Effector CD8-positive, alpha-beta T cell (primary cell): ENCODE data around the gene ARHGEF19.
"Not testable (repeated sequence)": the region's sequence is repeated elsewhere in the genome, so short reads cannot be mapped to it uniquely, and the experiment has no call there.

Experiments
- DNase-seq: peaks from one replicate; lab custom pipeline; 2025; lab: John Stamatoyannopoulos, UW

ARHGEF19 gene

DNA sequence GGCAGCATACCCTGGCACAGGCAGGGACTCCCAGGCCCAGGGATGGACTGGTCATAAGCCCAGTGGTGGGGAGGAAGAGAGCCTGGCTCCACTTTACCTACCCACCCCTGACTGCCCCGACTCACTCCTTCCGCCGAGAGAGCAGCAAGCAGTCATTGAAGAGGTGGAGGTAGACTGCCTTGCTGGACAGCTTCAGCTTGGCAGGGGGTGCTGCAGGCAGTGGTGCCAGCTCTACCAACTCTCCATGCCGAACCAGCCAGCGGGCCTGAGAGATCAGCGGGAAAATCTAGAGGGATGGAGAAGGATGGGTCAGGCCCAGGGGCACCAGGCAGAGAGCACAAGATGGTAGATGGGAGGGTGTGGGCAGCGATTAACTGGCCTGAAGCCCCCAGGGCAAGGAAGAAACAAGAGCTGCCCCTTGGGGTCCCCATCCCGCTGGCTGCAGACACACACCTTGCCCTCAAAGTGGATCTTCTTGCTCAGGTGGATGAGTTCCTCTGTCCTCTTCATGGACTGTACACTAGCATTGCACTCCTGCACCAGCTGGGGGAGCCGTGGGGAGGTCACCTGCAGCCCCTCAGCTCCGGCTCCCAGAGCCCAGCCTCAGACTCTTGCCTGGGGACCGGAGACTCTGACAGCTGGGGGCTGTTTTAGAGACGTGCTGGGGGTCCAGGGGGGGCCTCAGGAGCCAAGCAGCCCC is 7.7 kb downstream of the ARHGEF19 start:
- no peak for DNase-seq

DNA sequence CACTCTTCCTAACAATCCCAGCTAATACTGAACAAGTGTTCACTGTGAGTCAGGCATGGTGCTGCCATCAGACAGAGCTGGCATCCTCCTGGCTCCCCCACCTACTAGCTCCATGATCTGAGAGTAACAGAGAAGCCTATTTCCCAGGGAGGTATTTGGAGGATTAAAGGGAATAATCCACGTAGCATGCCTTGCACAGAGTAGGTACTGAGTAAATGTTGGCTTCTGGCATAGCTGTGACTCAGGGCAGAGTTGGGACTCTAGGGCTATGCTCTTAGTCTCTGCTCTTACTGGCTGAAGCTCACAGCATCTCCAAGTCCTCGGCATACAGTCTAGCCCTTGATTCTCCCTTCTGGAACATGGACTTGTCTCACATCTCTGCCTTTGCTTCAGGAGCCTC is 8.2 kb downstream of the ARHGEF19 start:
- no peak for DNase-seq

DNA sequence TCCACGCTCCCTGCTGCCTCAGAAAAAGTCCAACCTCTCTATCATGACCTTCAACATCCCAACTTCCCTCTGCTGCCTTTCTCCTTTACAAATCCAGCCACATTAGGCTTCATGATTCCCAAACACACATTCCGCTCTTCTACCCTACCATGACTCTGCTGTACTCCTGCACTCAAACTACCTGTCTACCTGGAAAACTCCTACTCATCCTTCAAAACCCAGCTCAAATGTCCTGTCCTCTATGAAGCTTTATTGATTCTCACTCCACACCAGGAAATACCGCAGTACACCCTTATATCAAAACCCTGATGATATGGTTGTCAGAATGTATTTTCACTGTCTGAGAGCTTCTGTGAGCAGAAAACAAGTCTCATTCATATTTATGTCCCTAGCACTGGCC is 8.9 kb downstream of the ARHGEF19 start:
- no peak for DNase-seq

DNA sequence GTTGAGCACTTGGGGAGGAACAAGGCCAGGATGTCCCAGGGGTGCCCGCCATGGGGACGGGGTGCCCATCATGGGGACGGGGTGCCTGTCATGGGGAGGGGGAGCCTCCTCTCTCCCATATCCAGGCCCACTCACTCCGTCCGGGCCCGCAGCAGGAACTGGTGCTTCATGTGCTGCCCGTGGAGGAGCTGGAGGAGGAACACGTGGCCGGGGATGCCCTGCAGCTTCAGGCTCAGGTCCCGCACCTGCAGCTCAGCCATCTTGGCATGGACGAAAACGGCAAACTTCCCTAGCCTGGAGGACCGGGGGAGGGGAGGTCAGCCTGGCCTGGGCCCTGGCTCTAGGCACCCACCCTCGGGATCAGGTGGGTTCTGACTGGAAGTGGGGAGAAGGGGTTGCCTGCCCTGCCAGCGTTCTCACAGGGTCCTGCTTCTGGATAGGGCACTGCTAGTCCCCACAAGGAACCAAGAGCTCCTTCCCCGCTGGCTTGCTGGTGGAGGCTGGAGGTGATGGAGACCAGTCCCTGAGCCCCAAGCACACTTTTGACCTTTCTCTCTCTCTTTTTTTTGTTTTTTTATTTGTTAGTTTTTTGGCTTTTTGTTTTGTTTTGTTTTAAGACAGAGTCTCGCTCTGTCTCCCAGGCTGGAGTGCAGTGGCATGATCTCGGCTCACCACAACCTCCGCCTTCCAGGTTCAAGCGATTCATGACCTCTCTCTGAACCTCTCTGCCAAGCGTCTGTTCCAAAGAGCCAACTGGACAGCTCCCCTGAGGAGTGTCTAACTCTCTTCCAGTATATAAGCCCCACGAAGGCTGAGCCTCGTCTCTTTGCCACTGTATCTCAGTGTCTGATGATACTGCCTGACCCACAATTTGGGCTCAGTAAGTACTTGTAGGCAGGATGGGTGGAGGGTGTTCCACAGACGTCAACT is 9.9 kb downstream of the ARHGEF19 start:
- DNase-seq: no peak

DNA sequence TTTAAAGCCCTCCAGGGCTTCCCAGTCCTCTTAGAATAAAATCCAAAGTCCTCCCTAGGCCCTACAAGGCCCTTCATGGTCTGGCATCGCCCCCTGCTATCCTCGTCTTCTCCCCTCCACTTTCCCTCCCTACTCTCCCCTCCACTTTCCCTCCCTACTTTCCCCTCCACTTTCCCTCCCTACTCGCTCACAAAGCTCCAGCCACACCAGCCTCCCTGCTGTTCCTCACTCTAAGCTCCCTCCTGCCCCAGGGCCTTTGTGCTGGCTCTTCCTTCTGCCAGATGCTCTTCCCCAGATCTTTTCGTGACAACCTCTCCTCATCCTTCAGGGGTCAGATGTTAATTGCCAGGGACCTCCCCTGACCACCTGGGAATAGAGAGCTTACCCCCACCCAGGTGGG is 12.8 kb downstream of the ARHGEF19 start:
- no peak for DNase-seq

DNA sequence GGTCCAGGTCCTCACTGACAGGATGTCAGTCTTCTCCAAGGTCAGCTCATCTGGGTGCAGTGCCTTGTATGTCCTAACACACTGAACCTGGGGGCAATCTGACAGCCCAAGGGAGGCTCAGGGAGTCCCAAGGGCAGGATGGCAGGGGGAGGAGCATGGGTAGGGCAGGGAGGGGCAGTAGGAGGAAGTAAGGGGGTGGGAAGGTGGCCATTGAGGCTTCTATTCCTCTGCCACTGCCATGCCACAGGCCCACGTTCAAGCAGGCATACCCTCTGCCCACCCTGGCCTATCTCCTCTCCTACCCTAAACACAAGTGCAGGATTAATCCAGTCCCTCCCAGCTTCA is 13.3 kb downstream of the ARHGEF19 start:
- DNase-seq: no peak

DNA sequence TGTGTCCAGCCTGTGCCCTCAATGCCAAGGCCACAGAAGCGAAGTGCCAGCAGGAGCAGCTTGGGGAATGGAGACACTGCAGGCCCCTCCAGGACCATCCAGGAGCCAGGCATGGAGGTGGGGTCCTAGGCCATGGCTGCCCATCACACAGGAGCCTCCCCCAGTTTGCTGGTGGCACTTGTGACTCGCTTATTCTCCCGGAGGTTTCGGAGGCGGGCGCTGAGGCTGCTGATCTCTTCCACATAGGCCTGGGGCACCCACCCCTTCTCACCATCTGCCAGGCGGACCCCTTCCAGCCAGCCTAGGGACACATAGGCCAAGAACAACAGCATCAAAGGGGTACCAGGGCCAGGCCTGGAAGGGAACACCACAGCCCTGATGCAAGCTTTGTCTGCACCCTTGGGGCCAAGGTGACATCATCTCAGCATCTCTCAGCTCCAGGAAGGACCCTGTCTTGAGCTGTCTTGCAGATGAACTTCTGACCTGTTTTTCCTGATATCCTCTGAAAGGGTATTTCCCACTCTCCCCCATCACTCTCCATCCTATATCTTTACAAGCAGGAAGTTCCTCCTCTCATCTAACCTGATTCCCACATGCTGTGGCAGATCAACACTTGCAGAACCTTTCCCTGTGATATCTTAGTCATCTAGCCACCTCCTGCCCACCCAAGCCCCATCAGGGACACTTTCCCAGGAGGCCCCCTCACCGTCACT is 13.9 kb downstream of the ARHGEF19 start:
- DNase-seq: no peak

DNA sequence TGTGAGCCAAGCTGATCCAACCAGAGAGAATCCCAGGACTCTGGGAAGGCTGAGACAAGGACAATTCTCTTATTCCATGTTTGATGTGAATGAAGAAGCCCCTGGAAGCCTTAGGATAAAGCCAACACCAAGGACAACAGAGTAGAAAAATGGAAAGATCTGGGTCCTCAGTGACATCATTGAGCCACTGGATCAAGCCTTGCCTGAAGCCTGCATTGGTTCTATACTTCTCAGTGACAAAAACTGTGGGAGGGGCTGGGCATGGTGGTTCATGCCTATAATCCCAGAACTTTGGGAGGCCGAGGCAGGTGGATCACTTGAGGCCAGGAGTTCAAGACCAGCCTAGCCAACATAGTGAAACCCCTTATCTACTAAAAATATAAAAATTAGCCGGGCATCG is 15.6 kb downstream of the ARHGEF19 start:
- no peak for DNase-seq

DNA sequence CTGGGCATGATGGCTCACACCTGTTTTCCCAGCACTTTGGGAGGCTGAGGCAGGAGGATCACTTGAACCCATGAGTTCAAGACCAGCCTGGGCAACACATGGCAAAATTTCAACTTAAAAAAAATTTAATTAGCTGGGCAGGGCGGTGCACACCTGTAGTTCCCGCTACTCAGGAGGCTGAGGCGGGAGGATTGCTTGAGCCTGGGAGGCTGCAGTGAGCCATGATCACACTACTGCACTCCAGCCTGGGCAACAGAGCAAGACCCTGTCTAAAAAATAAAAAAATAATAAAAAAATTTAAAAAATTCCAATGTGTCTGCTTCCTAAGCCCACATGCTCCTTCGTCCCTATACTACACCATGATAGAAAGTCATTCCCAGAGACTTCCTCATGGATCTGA is 16.3 kb downstream of the ARHGEF19 start:
- DNase-seq: not testable (repeated sequence)

DNA sequence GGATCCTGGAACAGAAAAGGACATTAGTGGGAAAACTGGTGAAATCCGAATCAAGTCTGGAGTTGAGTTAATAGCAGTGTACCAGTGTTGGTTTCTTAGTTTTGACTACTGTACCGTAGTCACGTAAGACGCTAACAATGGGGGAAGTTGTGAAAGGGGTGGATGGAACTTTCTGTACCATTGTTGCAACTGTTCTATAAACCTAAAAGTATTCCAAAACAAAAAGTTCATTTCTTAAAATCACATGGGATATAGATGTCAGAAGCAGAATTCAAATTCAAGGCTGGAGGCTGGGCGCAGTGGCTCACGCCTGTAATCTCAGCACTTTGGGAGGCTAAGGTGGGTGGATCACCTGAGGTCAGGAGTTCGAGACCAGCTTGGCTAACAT is 16.9 kb downstream of the ARHGEF19 start:
- no peak for DNase-seq

DNA sequence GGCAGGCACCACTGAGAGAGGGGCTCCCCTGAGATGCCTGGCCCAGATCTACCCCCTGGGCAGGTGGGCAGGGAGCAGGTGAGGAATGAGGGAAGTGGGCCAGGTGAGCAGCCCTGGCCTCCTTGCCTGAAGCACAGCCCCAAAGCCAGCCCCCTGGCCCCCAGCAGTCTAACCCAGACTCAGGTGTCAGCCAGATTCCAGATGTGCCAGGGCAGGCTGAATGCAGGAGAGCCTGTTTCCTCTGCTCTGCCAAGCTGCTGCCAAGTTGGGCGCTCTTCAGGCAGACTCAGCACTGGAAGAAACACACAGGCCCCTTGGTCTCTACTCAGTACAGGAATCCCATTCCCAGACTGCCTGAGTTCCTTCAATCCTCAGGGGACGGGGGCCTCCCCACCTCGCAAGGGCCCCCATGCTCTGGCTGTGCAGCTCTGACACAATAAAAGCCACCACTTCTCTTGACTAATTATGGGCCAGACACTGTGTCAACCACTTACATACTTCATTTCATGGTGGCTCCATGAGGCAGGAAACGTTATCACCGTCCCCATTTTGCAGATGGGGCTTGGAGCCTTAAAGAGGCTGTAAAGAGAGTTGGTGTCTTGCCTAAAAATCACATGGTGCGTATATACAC is 20.4 kb downstream of the ARHGEF19 start:
- DNase-seq: no peak

DNA sequence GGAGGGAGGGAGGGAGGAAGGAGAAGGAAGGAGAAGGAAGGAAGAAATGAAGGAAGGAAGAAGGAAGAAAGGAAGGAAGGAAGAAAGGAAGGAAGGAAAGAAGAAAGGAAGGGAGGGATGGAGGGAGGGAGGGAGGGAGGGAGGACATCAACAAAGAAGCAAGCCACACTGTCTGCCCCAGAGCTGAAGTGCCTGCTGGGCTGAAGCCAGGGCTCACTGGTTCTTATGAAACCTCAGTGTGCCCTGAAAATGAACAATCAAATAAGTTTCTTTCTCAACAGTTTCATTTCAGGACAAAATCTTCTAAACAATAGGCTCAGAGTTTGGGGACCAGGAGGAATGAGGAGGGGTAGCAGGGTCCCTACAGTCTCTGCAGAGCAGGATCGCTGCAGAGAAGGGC is 21.1 kb downstream of the ARHGEF19 start:
- no peak for DNase-seq

DNA sequence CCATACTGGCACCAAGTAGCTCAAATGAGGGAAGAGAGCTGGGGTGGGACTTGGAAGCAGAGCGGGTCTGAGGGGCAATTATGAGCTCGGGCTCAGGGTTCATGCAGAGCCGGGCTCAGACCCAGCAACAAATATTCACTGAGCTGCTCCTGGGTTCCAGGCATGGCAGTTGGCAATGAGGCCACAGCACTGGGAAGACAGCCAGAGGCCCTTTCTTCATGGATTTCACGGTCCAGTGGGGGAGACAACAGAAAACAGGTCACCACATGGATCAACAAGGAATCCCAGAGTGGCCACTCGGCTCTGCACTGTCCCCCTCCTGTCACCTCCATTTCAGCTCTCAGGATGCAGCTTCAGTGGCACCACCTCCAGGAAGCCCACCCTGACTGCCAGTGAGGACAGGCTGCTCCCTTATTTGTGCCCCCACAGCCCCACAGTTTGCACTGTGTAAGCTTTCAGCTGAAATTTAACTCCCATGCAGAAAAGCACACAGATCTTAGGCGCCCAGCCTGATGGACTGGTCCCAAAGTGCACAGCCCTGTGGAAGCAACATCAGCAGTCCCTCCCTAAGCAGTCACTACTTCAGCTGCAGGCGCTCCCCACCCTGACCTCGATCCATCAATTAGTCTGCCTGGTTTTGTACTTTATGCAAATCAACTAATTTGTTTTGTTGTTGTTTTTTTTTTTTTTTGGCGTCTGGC is 22.4 kb downstream of the ARHGEF19 start:
- DNase-seq: no peak

DNA sequence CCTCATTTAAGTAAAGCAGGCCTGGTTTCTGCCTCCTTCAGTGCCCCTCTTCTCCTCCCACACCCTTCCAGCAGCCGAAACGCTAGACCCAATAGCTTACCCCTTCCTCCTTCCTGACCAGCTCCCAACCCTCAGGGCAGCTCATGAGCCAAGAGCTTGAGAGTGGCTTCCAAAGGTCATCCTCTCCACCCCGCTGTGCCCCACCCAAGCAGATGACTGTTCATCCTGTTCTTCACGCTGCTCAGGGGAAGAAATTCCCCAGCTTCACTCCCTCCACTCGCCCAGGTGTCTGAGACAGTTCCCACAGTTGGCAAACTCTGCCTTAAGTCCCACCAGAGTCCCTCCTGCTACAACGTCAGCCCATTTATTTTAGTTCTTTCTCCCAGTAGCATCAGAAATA is 23.4 kb downstream of the ARHGEF19 start:
- no peak for DNase-seq

DNA sequence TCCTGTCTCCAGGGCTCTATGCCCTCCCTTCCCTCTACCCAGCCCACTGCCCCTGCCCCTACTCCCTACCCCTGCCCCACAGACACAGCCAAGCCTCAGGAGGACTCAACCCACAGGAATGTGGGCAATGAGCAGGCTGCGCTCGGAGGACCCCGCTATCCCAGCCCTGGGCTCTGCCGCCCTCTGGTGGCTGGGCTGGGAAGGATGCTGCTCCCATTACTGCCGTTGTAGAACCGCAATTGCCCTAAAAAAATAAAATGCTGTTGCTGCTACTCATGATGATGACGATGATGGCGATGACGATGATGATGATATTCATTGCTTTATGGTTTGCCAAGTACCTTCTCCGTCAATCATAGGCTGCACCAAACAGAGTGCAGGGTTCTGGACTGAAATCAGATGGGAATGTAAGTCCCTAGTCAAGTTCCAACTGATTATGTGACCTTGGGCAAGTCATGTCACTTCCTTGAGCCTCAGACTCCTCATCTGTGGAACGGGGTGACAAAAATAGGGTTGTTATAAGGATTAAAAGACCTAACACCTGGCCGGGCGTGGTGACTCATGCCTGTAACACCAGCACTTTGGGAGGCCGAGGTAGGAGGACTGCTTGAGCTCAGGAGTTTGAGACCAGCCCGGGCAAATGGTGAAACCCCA is 24.6 kb downstream of the ARHGEF19 start:
- DNase-seq: peak; percentile 68

DNA sequence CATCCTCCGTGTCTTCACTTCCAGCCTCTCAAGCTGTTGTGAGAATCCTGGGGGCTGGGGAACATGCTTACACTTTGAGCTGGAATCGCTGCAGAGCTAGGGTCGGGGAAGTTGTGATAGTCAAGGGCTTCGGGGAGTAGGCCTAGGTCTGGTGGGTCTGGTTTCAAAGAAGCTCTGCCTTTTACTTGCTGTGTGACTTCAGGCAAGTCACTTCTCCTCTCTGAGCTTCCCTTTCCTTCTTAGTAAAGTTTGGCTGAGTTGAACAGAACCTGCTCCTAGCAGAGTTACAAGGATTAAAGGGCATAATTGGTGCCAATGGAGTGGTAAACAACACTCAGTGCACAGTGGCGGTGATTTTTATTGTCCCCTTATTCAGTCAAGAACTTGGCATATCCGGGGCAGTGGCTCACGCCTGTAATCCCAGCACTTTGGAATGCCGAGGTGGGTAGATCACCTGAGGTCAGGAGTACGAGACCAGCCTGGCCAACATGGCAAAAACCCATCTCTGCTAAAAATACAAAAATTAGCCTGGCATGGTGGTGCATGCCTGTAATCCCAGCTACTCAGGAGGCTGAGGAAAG is 25.7 kb downstream of the ARHGEF19 start:
- no peak for DNase-seq

DNA sequence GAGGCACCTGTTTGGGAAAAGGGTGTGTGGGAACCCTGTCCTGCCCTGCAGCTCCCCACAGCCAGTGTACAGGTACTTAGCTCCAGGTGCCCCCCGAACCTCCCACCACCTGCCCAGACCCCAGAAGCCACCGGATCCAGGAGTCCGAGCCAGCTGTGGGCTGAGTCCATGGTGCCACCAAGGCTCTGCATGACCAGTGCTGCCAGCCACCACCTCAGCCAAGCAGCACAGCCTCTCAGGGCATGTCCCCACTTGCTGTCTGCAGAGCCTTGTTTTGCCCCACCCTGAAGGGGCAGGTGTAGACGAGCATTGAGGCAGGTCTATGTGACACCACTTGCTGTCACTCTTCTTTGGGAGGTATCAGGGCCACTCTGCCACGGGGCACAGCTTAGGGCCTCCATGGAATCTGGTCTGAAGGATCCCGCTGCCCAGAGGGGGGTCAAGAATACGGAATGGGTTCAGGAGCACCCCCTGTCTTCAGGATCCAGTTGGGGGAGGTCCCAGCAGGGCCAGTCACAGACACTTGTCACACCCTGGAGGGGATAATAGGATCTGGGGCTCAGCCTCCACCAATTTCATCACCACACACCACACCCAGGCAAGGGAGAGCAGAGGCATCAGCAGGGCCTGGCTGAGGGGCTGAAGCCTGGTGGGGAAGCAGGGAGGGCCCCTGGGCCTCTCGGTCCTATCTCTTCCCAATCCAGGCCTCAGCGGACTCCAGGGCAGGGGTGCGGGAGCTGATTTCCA is 27.7 kb downstream of the ARHGEF19 start:
- DNase-seq: no peak

DNA sequence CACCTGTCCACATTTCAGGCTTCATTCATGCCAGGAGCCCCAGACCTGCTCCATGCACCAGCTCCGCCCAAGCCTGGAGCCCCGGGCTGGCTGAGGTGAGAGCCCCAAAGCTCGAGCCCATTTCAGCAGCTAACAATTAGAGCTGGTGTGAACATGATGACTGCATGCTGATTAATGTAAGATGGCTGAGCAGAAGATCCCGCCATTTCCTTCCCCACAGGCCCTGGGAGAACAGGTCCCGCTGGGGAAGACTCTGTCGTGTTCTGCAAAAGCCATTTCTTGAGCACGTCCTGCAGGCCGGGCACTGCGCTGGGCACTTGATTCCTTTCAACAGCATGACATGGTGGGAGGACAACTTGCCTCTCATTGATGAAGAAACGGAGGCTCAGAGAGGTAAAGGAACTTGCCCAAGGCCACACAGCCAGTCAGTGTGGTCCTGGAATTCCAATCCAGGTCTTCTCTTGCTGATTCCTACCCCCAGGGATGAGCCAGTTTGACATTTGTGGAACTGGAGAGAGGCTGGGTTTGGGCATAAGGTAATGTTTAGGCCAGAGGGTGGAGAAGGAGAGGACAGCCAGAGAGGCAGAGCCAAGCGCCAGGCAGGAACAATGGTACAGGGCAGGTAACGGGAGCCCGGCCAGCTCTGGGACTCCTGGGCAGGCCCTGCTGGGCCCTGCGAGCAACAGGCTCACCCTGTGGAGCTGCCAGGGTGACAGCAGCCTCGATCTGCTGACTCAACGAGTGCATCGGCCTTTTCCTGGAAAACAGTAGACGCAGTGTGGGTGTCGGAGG is 28.5 kb downstream of the ARHGEF19 start:
- no peak for DNase-seq

DNA sequence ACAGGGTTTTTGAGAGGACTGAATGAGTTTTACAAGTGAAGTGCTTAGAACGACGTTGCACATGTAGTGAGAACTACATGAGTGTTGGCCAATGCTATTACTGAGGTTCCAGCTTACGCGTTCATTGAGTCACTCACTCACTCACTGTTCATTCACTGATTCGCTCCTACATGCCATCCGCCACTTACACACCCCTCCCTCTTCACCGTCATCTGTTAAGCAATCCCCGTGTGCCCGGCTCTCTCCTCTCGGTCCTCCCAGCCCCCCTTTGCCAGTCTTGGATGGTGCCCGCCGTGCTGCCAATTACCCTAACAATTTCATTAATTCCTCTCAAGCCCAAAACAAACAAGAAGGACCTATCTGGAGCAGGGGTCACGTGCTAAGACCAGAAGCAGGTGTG is 29.3 kb downstream of the ARHGEF19 start:
- no peak for DNase-seq
